ENCODE results near the gene IGFL2.
"Not testable (repeated sequence)": the region's sequence is repeated elsewhere in the genome, so short reads cannot be mapped to it uniquely, and the experiment has no call there.

IGFL2 gene

DNA sequence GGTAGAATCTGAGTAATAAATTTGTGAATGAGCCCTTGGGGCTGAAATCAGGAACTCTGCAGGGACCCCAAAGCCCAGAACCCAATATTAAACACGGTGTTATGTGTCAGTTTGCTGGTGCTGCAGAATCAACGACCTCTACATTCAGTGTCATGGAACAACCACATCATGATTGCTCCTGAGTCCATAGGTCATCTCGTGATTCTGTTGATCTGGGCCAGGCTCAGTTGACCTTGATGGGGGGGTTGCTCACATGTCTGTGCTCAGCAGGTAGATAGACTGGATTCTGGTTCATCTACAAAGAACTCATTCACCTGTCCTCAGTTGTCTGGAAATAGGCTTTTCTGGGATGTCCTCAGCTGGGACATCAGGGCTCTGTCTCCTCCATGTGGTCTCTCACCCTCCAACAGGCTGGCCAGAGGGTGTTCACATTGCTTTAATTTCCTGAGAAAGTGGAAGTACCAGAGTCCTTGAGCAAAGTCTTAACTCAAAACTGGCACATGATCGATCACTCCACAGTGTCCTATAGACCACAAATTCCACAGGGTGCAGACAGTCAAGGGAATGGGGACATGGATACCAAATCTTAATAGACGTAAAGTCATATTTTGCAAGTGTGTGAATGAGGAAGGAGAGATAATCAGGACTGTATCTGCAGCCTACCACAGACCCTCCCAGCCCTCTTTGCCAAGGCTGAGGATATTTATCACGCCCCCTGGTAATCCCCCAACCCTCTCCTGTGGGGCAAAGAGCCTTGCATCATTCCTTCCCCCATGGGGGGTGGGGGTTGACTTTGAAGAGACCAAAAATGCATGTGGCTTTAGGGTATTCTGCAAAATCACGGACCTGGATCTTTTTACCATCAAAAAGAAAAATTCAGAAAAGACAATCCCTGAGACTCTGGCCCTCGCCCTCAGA, 42.2 kb downstream of the IGFL2 start:
- no peak for DNase-seq (ENCODE audit: low read depth)

DNA sequence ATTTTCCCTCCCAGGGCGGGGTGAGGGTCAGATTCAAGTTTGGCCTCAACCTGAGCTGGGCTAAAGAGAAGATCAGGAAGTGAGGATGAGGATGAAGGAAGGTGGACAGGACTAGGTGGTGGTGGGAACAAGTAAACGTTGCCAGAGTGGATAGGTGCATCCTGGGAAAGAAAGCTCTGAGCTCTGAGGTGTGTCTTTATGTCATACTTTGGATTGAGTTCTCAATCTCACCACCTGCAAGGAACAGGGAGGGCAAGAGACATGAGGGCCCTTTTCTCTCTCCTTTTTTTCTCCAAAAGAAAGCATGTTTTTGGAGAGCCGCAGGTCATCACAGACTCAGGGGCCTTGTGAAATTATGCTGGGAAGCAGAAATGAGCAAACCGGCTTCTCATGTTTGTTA, 43.3 kb downstream of the IGFL2 start:
- no peak for DNase-seq (ENCODE audit: low read depth)

DNA sequence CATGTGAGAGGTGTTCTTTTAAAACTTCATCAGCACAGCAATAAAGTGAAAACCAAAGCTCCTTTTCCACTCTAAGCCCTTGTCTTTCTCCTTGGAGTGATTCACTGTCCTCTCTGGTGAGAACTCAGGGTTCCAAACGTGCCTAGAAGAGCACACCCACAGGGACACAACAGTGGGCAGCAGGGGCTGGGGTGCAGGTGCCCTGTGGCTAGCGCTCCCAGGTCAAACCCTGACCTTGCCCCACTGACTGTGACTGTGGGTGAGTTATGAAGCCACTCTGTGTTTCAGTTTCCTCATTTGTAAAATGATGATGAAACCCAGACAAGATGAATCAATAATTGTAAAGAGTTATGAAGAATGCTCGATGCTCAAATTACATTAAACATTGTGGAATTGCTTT, 43.9 kb downstream of the IGFL2 start:
- no peak for DNase-seq (ENCODE audit: low read depth)

DNA sequence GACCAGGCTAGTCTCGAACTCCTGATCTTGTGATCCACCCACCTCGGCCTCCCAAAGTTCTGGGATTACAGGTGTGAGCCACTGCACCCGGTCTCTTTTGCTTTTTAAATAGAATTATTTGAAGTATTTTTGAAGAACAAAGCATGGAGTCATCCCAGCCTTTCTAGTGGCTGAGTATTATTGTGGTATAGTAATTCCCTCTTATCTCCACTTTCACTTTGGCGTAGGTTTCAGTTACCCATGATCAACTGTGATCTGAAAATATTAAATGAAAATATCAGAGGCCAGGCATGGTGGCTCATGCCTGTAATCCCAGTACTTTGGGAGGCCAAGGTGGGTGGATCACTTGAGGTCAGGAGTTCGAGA, 44.6 kb downstream of the IGFL2 start:
- DNase-seq (ENCODE audit: low read depth), result not testable (repeated sequence)

DNA sequence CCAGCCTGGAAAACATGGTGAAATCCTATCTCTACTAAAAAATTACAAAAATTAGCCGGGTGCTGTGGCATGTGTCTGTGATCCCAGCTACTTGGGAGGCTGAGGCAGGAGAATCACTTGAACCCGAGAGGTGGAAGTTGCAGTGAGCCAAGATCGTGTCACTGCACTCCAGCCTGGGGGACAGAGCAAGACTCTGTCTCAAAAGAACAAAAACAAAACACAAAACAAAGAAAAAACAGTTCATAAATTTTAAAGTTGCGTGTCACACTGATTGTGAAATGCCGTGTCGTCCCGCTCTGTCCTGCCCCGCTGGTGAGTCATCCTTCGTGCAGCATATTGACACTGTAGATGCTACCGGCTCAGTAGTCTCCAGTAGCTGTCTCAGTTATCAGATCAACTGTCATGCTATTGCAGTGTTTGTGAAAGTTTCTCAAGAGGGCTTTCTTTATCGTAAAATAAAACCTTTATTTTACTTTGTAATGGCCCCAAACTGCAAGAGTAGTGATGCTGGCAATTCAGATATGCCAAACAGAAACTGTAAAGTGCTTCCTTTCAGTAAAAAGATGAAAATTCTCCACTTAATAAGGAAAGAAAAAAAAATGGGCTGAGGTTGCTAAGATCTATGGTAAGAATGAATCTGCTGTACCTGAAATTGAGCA, 45.1 kb downstream of the IGFL2 start:
- no peak for DNase-seq (ENCODE audit: low read depth)

DNA sequence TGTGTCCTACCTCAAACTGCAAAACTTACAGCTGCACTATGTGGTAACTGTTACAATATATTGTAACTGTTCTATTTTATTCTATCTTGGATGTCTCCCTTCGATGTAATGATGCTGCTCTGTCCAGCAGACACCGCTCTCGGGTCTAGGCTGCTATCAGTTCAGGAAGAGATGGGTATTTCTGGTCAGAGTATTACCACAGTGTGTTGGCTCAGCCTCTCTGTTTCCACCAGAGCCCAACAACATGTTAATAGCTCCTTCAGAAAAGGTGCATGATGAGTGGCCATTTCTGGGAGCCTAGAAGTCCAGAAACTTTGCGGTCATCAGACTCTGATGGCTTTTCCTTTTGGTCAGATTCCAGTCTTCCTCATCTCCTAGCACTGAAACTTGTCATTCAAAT, 45.6 kb downstream of the IGFL2 start:
- DNase-seq (ENCODE audit: low read depth), result no peak

DNA sequence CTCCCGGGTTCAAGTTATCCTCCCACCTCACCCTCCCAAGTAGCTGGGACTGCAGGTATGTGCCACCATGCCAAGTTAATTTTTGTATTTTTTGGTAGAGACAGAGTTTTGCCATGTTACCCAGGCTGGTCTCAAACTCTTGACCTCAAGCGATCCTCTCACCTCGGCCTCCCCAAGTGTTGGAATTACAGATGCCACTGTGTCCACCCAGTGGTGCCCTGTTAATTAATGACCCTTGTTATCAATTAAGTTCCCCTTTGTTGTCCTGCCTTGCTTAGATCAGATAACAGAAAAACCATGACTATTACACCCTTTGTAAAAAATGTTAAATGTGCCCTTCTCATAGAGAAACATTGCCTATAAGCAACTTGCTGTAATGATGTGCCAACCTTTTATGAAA, 47.1 kb downstream of the IGFL2 start:
- DNase-seq (ENCODE audit: low read depth), result no peak

DNA sequence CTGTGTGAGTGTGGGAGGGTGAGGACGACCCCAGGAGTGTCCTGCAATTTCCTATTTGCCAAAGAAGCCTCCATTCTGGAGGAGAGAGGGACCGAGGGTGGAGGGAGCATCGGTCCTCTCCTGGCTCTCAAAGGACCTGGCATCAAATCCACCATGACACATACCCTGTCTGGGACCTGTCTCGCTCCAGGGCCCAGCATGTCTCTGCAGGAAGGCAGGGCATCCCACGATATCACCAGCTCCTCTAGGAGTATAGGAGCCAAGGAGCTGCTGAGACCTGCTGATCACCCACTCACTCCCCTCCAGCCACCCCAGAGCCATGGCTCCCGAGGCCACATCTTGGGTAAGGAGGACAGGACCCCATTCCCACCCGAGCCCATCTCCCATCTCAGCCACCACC, 47.9 kb downstream of the IGFL2 start:
- not testable (repeated sequence) for DNase-seq (ENCODE audit: low read depth)

DNA sequence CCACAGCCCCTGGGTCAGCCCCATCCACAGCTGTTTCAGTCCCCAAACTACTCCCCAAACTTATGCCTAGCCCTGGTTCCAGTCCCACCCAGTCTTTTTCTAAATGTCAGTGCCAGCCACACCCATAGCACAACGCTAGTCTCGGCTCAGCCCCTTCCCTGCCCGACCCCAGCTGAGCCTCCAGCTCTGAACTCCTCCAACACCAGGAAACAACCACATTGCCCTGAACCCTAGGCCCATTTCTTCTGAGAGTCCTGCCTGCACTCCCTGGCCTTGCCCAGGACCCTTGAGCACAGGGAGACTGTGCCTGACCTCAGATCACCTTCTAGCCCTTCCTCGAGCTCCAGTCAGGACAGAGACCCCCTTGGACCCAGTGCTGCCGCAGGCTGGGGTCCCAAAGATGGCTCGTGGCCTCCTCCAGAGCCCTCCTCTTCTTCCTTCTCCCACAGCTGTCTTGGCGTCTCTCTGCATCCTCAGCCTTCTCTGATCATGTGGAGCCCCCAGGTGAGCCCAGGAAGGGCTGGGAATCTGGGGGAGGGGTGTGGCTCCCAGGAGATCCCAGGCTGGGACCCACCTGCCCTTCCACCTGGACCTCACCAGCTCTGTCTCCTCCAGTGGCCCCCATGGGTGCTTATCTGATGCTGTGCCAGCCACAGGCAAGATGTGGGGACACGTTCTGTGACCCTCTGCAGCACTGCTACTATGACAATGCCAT, 48.5 kb downstream of the IGFL2 start:
- DNase-seq (ENCODE audit: low read depth), result no peak

DNA sequence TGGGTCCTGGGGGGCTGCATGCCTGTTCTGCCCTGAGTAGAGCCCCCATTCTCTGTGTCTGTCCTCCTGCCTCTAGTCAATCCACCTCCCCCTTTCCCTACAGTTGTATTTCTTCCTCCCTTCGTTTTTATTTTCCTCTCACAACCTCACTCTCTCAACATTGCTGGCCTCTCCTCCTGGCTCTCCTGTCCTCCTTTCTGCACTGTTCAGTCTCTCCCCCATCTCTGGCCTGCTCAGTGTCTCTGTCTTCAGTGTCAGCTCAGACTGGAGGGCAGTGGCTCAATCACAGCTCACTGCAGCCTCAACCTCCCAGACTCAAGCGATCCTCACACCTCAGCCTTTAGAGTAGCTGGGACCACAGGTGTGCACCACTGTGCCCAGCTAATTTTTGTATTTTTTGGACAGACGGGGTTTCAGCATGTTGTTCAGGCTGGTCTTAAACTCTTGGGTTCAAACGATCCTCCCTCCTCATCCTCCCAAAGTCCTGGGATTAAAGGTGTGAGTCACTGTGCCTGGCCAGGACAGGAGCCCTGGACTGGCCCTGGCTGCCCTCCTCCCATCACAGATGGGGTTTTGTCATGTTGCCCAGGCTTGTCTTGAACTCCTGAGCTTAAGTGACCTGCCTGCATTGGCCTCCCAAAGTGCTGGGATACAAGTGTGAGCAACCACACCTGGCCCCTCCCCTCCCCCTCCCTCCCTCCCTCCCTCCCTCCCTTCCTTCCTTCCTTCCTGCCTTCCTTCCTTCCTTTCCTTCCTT, 49.5 kb downstream of the IGFL2 start:
- DNase-seq (ENCODE audit: low read depth), result no peak

DNA sequence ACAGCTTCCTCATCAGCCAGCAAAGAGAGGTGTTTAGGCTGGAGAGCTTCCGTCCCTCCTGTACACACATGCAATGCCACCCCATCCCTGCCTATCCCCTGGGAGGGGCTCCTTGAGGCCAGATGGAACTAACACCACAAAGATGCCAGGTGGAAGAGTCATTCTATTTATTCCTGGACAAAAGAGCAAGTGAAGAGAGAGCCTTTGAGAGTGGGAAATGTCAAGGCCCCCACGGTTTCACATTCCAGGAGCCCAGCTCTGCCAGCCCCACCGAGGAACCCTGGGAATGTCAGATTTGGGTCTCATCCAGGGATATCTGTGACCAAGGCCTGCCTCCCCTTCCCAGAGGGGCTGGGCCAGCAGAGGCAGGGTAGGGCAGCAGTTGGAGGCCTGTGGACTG, 50.7 kb downstream of the IGFL2 start:
- no peak for DNase-seq (ENCODE audit: low read depth)

DNA sequence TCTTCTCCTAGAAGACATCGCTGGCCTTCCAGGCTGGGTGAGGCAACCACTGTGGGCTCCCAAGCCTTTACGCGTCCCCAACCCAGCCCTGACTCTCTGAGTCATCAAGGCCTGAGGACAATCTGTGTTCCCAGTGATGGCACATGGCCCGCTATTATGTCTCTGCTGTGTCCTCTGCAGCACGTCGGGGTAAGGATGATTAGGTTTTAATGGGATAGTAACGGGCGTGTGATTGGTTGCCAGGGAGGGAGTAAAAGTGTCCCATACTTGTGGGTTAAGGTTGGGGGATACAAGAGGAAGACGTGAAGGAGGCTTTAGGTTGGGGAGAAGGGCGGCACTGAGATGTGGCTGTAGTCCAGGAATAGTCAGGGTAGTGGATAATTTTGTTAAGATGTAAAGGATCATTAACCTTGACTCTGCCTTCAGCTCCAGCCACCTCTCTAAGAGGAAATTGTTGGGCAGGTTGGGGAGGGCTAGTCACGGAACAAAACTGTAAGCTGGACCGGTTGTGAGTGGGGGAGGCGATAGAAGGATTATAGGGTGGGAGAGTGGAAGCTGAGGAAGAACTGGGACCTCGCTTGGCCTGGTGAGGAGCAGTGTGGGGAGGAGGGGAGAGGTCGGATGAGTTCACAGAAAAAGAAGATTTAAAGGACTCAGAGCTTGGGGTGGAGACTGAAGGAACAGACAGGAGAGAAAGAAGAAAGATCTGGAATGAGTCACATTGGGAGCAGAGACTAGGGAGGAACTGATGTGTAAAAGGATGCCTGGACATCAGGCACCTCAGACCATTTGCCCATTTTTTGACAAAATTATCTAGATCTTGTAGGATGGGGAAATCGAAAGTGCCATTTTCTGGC, 53.6 kb downstream of the IGFL2 start:
- DNase-seq (ENCODE audit: low read depth), result no peak

DNA sequence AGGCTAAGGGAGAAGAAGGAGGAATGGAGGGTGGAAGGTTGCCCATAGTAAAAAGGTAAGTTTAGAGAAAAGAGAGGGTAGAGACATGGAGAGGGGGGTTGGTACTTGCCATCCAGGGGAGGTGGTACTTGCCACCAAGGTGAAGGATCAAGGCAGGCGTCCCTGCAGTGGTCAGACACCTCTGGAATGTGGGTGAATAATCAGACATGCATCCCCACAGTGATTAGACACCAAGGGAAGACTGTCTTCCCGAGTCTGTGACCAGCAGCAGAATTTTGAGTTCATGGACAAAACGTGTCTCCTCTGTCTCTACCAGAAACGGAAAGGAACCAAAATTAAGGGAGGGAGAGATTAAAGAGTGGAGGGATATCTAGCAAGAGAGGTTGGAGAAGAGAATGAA, 54.4 kb downstream of the IGFL2 start:
- DNase-seq (ENCODE audit: low read depth), result no peak

DNA sequence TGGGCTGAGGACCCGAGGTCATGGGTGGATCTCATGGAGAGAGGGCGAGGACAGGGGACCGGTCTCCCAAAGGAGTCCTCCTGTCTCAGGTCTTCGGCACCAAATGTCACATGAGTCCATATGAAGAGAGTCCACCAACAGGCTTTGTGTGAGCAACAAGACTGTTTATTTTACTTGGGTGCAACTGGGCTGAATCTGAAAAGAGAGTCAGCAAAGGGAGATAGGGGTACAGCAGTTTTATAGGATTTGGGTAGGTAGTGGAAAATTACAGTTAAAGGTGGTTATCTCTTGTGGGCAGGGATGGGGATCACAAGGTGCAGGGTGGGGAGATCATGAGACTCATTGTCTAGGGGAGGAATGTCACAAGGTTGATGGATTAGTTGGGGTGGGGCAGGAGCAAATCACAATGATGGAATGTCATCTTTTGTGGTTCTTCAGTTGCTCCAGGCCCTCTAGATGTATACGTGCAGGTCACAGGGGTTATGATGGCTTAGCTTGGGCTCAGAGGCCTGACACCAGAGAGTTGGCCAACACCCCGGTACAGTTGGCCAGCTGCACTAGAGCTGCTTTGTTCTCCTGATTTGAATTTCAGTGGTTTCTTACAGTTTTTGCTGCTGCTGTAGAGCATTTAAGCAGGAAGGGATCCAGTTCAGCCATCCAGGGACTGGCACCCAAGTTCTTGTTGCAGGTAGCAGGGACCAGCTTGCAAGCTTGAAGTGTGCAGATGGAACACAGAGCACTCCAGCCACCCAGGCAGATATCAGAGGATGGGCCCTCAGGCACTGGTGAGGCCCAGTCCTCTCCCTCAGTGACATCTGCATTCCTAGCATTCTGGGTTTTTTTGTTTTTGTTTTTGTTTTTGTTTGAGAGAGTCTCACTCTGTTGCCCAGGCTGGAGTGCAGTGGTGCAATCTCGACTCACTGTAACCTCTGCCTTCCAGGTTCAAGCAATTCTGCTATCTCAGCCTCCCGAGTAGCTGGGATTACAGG, 55.1 kb downstream of the IGFL2 start:
- no peak for DNase-seq (ENCODE audit: low read depth)

DNA sequence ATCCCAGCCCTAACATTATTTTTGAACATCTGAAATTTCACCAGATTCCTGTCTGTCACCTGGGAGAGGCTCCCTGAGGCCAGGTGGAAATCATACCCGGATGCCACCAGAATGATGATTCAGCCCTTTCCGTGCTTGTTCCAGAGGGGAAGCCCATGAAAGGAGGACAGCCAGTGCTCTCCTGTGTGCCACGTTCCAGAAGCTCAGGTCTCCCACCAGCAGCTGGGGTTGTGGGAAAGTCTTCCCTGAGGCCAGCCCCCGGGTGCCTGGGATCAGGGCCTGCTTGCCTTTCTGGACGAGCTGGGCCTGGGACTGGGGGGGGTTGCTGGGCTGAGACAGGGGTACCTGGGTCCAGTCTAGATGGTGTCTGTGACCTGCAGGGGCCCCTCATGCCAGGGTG, 56.0 kb downstream of the IGFL2 start:
- DNase-seq (ENCODE audit: low read depth), result no peak

DNA sequence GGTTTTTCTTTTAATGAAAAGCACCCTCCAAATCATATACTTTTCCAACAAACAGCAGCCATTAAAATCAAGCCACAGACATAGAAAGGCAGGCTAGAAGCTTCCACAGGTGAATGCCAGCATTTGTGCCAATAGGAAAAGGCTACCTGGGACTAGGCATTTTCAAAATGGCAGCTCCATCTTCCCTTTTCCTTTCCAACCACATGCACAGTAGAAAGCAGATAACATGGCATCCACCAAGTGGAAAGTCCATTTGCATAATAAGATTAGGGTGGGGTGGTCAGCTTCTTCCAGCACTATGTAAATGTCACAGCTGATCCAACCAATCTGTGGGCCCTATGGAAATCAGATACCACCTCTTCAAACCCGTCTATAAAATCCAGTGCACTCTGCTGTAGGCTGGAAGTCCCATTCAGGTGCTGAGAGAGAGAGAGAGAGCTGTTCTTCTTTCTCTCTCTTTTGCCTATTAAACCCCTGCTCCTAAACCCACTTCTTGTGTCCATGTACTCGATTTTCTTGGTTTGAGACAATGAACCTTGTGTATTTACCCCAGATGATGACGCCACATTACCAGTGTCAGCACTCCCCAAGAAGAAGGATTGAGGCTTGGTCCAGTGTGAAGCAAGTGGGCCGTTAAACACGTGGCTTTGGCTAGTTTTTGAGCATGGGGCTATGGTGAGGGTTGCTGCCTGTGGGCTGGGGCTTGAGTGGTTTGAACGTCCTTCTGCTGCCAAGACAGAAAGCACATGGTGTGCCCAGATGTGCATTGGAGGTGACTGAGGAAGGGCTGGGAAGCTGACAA, 57.3 kb downstream of the IGFL2 start:
- DNase-seq (ENCODE audit: low read depth), result no peak

DNA sequence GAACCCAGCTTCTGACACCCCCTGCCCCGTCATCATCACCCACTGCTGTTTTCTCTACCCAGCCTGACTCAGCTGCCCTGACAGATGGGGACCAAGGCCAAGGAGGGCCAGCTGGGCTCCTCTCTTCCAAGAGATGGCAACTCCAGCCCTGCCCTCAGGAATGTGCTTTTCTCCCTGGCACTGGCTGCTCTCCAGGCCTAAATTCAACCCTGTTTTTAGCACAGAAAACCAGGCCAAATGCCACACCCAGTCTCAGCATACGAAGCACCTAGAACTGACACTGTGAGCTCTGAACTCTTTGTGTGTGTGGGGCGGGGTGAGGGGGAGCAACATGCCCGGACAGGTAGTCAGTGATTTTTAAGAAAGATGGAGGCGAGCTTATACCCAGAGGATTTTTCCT, 58.1 kb downstream of the IGFL2 start:
- DNase-seq (ENCODE audit: low read depth), result no peak

DNA sequence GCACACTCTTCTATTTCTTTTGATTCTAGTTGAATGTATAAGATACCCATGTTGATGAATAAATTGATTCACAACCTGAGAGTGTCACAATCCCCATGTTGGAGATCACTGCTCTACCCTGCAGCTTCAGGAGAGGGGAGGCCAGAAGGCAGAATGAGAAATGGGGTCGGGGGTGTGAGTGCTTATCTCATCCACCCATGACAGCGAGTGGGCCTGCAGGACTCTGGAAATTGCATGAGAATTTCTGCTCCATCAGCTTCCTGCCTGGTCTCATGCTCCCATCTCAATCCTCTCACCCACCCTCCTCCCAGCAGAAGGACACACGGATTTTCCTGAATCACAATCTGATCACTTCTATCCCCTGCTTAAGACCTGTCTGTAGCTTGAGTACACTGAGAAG, 58.6 kb downstream of the IGFL2 start:
- no peak for DNase-seq (ENCODE audit: low read depth)

DNA sequence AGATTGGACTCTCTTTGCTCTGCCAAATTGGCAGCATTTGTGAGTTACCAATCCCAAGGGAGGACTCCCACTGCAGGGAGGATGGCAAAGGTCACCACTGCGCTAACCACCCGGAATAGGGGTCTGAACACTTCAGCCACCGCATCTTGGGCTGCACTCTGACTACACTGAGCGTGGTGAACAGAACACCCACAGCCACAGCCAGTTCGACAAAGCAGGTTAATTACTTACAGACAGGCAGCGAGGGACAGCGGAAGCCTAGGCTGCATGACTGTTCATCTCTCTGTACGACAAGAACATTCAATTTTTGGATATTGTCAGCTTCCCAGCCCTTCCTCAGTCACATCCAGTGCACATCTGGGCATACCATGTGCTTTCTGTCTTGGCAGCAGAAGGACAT, 59.8 kb downstream of the IGFL2 start:
- DNase-seq (ENCODE audit: low read depth), result not testable (repeated sequence)
